ENCODE results near the gene KCNS3.

Gene KCNS3

GRCh38 chr2:17972991-17973390 lies 94.5 kb downstream of the KCNS3 start:
- TF ChIP-seq CTCF (IDR thresholded peaks at IDR 0.05), result no peak
- no peaks in the 10 kb centered on the region for H3K36me3 ChIP-seq
- no peaks in the 10 kb centered on the region for H3K4me1 ChIP-seq (ENCODE audit: control insufficient read depth in 1 of 2, insufficient read depth in 1 of 2, low read depth in 1 of 2, low read length in 1 of 2)
- H3K9me3 ChIP-seq, result no peaks in the 10 kb centered on the region
- no peaks in the 10 kb centered on the region for H3K27me3 ChIP-seq
- H3K27ac ChIP-seq, result no peak overlapping the region
- H3K4me3 ChIP-seq (ENCODE audit: low read depth in 1 of 2, low read length in 1 of 2), result no peak overlapping the region

GRCh38 chr2:17975401-17975800 lies 96.9 kb downstream of the KCNS3 start:
- no peaks in the 10 kb centered on the region for H3K27me3 ChIP-seq
- no peaks in the 10 kb centered on the region for H3K4me1 ChIP-seq (ENCODE audit: control insufficient read depth in 1 of 2, insufficient read depth in 1 of 2, low read depth in 1 of 2, low read length in 1 of 2)
- H3K9me3 ChIP-seq, result no peaks in the 10 kb centered on the region
- no peak for TF ChIP-seq CTCF (IDR thresholded peaks at IDR 0.05)
- H3K4me3 ChIP-seq (ENCODE audit: low read depth in 1 of 2, low read length in 1 of 2), result no peak overlapping the region
- no peaks in the 10 kb centered on the region for H3K36me3 ChIP-seq
- no peak overlapping the region for H3K27ac ChIP-seq

DNA sequence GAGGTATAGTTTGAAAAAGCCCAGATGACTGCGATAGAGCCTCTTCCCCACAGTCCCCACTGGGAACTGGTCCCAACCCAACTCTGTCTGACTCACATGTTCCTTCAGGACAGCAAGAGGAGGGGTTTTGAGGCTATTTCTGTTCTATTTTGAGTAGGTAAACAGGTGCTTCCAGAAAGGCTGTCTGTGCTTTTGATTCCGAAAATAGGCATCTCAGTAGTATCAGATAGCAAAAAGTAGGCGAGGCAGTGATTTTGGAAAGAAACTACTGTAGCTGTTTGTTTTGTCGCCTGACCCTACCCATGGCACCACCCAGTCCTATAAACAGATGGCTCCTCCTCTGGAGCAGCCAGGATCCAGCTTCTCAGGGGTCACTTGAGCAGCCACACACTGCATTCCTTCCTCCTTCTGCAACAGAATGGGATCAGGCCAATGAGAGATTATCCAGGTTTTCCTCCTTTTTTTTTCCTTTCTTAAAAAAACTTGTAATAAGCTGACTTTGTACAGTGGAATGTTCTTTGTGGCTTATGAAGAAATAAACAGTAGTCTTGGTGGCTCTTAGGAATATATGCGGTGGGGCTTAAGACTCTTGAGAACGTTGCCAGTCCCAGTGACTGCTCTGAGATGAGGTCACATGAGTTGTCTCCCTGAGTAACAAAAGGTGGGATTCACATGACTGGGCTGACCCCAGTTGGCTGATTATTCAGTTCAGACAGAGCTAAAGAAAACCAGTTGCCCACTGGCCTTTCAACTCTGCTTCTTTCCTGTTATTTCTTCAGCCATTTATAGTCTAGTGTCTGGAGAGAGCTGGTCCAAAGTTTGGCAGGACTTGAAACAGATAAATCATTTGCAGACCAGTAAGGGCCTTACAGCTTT lies 98.6 kb downstream of the KCNS3 start:
- TF ChIP-seq CTCF (IDR thresholded peaks at IDR 0.05), result no peak
- Histone ChIP-seq H3K36me3 (no peaks in the 10 kb centered on the region), H3K27ac (no peak overlapping the region), H3K4me1 (ENCODE audit: control insufficient read depth in 1 of 2, insufficient read depth in 1 of 2, low read depth in 1 of 2, low read length in 1 of 2) (no peaks in the 10 kb centered on the region), H3K4me3 (ENCODE audit: low read depth in 1 of 2, low read length in 1 of 2) (no peak overlapping the region), H3K27me3 (no peaks in the 10 kb centered on the region), H3K9me3 (no peaks in the 10 kb centered on the region)

DNA sequence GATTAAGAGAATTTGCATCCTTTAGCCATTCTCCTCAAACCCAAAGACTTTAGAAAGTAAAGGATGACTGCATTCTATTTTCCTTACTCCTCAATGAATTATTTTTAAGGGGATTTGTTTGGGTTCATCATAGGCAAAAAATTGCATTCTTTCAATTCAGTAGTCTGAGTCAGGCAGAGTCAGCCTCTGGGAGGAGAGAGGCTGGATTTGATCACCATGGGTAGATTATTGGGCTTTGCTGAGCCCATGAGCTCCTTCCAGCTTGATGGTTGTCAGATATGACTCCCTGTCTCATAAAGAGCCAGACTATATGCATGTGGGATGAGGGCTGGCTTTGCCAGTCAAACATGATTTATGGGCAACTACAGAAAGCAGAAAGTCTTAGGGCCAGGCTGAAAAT lies 101.2 kb downstream of the KCNS3 start:
- Histone ChIP-seq H3K9me3 (no peaks in the 10 kb centered on the region), H3K27me3 (no peaks in the 10 kb centered on the region), H3K4me3 (ENCODE audit: low read depth in 1 of 2, low read length in 1 of 2) (no peak overlapping the region), H3K27ac (no peak overlapping the region), H3K4me1 (ENCODE audit: control insufficient read depth in 1 of 2, insufficient read depth in 1 of 2, low read depth in 1 of 2, low read length in 1 of 2) (no peaks in the 10 kb centered on the region), H3K36me3 (no peaks in the 10 kb centered on the region)
- TF ChIP-seq CTCF (IDR thresholded peaks at IDR 0.05), result no peak

- H3K9me3 ChIP-seq, result no peaks in the 10 kb centered on the region
- no peak for TF ChIP-seq CTCF (IDR thresholded peaks at IDR 0.05)
- no peaks in the 10 kb centered on the region for H3K4me1 ChIP-seq (ENCODE audit: control insufficient read depth in 1 of 2, insufficient read depth in 1 of 2, low read depth in 1 of 2, low read length in 1 of 2)
- H3K27ac ChIP-seq, result no peak overlapping the region
- no peak overlapping the region for H3K4me3 ChIP-seq (ENCODE audit: low read depth in 1 of 2, low read length in 1 of 2)
- no peaks in the 10 kb centered on the region for H3K27me3 ChIP-seq
- no peaks in the 10 kb centered on the region for H3K36me3 ChIP-seq
Measured at GRCh38 chr2:17981936-17982335, 103.5 kb downstream of the KCNS3 start.

All from neutrophil (primary cell).